H9 (cell line): ENCODE measurements around the gene ZFYVE28. TPM values are rescaled to one million over a fixed set of nuclear protein-coding genes. Genes with fewer than 3 reads are reported as not detected.

Experiments used
- DNase-seq: peaks from one replicate; pipeline ENCODE4 v3.0.0-alpha.2; 2017
- H2AFZ ChIP-seq: one replicate; pipeline ENCODE4 v1.6.1; 2013; ENCODE audit warnings: mild to moderate bottlenecking, low read length, control low read depth, moderate library complexity
- H2AK5ac ChIP-seq: 2 replicates; pipeline ENCODE4 v1.6.1; 2013; ENCODE audit warnings: low read length, control low read depth, mixed read lengths; ENCODE audit not compliant: insufficient read length
- H2BK120ac ChIP-seq: one replicate; pipeline ENCODE4 v1.6.1; 2013; ENCODE audit warnings: low read depth, mild to moderate bottlenecking, low read length, control low read depth, inconsistent platforms; ENCODE audit not compliant: poor library complexity, severe bottlenecking
- H2BK12ac ChIP-seq: 2 replicates; pipeline ENCODE4 v1.6.1; 2013; ENCODE audit warnings: low read length, control low read depth, mixed read lengths, low read depth; ENCODE audit not compliant: insufficient read length
- H2BK15ac ChIP-seq: 2 replicates; pipeline ENCODE4 v1.6.1; 2013; ENCODE audit warnings: low read depth, low read length, control low read depth
- H2BK20ac ChIP-seq: one replicate; pipeline ENCODE4 v1.6.1; 2013; ENCODE audit warnings: low read depth, mild to moderate bottlenecking, low read length, control low read depth, inconsistent platforms; ENCODE audit not compliant: poor library complexity, severe bottlenecking
- H2BK5ac ChIP-seq: 2 replicates; pipeline ENCODE4 v1.6.1; 2013; ENCODE audit warnings: low read length, control low read depth, mixed read lengths; ENCODE audit not compliant: insufficient read length
- H3K14ac ChIP-seq: 2 replicates; pipeline ENCODE4 v1.6.1; 2013; ENCODE audit warnings: low read length, control low read depth; ENCODE audit not compliant: insufficient read depth
- H3K18ac ChIP-seq: 2 replicates; pipeline ENCODE4 v1.6.1; 2013; ENCODE audit warnings: low read depth, mild to moderate bottlenecking, mixed read lengths, low read length, control low read depth; ENCODE audit not compliant: insufficient read length
- H3K23ac ChIP-seq: 2 replicates; pipeline ENCODE4 v1.6.1; 2013; ENCODE audit warnings: low read length, control low read depth, mixed read lengths, low read depth; ENCODE audit not compliant: insufficient read length
- H3K23me2 ChIP-seq: 2 replicates; pipeline ENCODE4 v1.6.1; 2013; ENCODE audit warnings: low read depth, mild to moderate bottlenecking, mixed read lengths, low read length, control low read depth; ENCODE audit not compliant: insufficient read length, poor library complexity, severe bottlenecking
- H3K27ac ChIP-seq: 2 replicates; pipeline ENCODE4 v1.5.1; 2013; ENCODE audit warnings: low read length, control low read depth, mixed read lengths, low read depth; ENCODE audit not compliant: insufficient read length
- H3K27me3 ChIP-seq: 2 replicates; pipeline ENCODE4 v1.6.1; 2013; ENCODE audit warnings: low read length, control low read depth, inconsistent platforms; ENCODE audit not compliant: insufficient read depth
- H3K4ac ChIP-seq: 2 replicates; pipeline ENCODE4 v1.6.1; 2013; ENCODE audit warnings: low read depth, mild to moderate bottlenecking, control low read depth, inconsistent platforms, low read length, moderate library complexity
- H3K4me1 ChIP-seq: 2 replicates; pipeline ENCODE4 v1.6.1; 2013; ENCODE audit warnings: low read length, control low read depth, inconsistent platforms; ENCODE audit not compliant: insufficient read depth
- H3K4me2 ChIP-seq: 2 replicates; pipeline ENCODE4 v1.6.1; 2013; ENCODE audit warnings: low read length, control low read depth, mixed read lengths; ENCODE audit not compliant: insufficient read length, insufficient read depth
- H3K56ac ChIP-seq: 2 replicates; pipeline ENCODE4 v1.6.1; 2013; ENCODE audit warnings: low read depth, mild to moderate bottlenecking, mixed read lengths, low read length, control low read depth; ENCODE audit not compliant: insufficient read length
- H3K79me1 ChIP-seq: 2 replicates; pipeline ENCODE4 v1.6.1; 2013; ENCODE audit warnings: low read depth, mild to moderate bottlenecking, moderate library complexity, low read length, control low read depth, inconsistent platforms; ENCODE audit not compliant: insufficient read depth, poor library complexity, severe bottlenecking
- H3K79me2 ChIP-seq: 2 replicates; pipeline ENCODE4 v1.6.1; 2013; ENCODE audit warnings: low read length, control low read depth, inconsistent platforms; ENCODE audit not compliant: insufficient read depth
- H3K9ac ChIP-seq: 2 replicates; pipeline ENCODE4 v1.6.1; 2013; ENCODE audit warnings: low read length, control low read depth, mixed read lengths; ENCODE audit not compliant: insufficient read length; ENCODE audit errors: extremely low read depth
- H3K9me3 ChIP-seq: one replicate; pipeline ENCODE4 v1.6.1; 2013; ENCODE audit warnings: low read depth, low read length, inconsistent platforms; ENCODE audit not compliant: control insufficient read depth
- H3T11ph ChIP-seq: one replicate; pipeline ENCODE4 v1.6.1; 2013; ENCODE audit warnings: mild to moderate bottlenecking, low read length, control low read depth, inconsistent platforms
- H4K20me1 ChIP-seq: one replicate; pipeline ENCODE4 v1.6.1; 2013; ENCODE audit not compliant: control insufficient read depth, insufficient read length, insufficient read depth
- H4K5ac ChIP-seq: 2 replicates; pipeline ENCODE4 v1.6.1; 2013; ENCODE audit warnings: low read depth, mild to moderate bottlenecking, mixed read lengths, low read length, control low read depth; ENCODE audit not compliant: insufficient read length
- H4K8ac ChIP-seq: replicated peaks from 2 replicates; pipeline ENCODE4 v1.6.1; 2013; ENCODE audit warnings: low read length, control low read depth, mixed read lengths, low read depth; ENCODE audit not compliant: insufficient read length
- H4K91ac ChIP-seq: 2 replicates; pipeline ENCODE4 v1.6.1; 2013; ENCODE audit warnings: low read depth, mild to moderate bottlenecking, moderate library complexity, mixed read lengths, low read length, control low read depth; ENCODE audit not compliant: insufficient read length
- H3K27ac Mint-ChIP-seq, 3 experiments: 2 replicates in 2 of 3; 3 replicates in 1 of 3; pipeline ENCODE4 v1.8.0; 2020 to 2021; ENCODE audit warnings: mixed read lengths in 3 of 3, mild to moderate bottlenecking in 1 of 3, moderate library complexity in 1 of 3
- H3K27me3 Mint-ChIP-seq: 2 replicates; pipeline ENCODE4 v1.8.0; 2021; ENCODE audit warnings: low read depth, mild to moderate bottlenecking, moderate library complexity, mixed read lengths
- H3K36me3 Mint-ChIP-seq, 3 experiments: 2 replicates in 2 of 3; 3 replicates in 1 of 3; pipeline ENCODE4 v1.8.0; 2020 to 2021; ENCODE audit warnings: low read depth in 3 of 3, mixed read lengths in 3 of 3; ENCODE audit not compliant: insufficient read depth in 1 of 3
- H3K4me1 Mint-ChIP-seq, 2 experiments: 2 replicates each; pipeline ENCODE4 v1.8.0; 2020; ENCODE audit warnings: mixed read lengths in 2 of 2
- H3K4me3 Mint-ChIP-seq, 2 experiments: 2 replicates in 1 of 2; 3 replicates in 1 of 2; pipeline ENCODE4 v1.8.0; 2020 to 2021; ENCODE audit warnings: mild to moderate bottlenecking in 2 of 2, mixed read lengths in 2 of 2, moderate library complexity in 1 of 2
- H3K9me3 Mint-ChIP-seq, 2 experiments: 2 replicates in 1 of 2; 3 replicates in 1 of 2; pipeline ENCODE4 v1.8.0; 2020; ENCODE audit warnings: mild to moderate bottlenecking in 2 of 2, mixed read lengths in 2 of 2, moderate library complexity in 1 of 2
- WGBS: extraction: QIAGEN DNeasy Blood & Tissue Kit; methylation state at CpG from one replicate; pipeline ENCODE4 v1.1.7; 2013; ENCODE audit warnings: missing lambda C conversion rate, low lambda C conversion rate, mixed read lengths; ENCODE audit not compliant: insufficient read length; ENCODE audit errors: extremely low coverage; 5-methylcytosine and 5-hydroxymethylcytosine counted together
- total RNA-seq: library from RNA; stranded (reverse); gene quantifications from 2 replicates; pipeline ENCODE4 v1.2.1, GENCODE V29; 2021
- TF ChIP-seq, protein P1 (sequence below): fragments of 200-600 bp; sonication (generic); conservative IDR thresholded peaks from 3 replicates; pipeline ENCODE4 v1.8.0; 2021; ENCODE audit warnings: antibody characterized with exemption, mild to moderate bottlenecking

ZFYVE28 gene
- total RNA-seq, 1 experiment from 2014 or later = 0.98 TPM

DNA sequence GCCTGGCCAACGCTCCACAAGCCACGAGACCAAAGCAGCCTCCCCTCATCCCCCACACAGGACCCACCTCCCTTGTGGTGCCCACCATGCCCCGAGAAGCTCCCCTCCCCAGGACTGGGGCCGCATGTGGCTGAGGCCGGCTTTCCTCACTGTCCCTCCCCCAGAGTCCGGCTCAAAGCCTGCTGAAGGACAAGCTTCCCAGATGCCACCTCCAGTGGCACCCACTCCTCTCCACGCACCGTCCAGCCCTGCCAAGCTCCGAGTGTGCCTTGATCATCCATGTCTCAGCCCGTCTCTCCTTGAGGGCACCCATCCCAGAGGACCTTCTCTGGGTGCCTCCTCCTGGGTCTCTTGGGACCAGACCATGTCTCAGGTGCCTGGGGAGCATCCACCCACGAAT is 97.7 kb downstream of the ZFYVE28 start:
- Histone ChIP-seq H3K4me2 (no peak overlapping the region), H2AK5ac (no peak overlapping the region), H3K27me3 (no peaks in the 10 kb centered on the region), H4K20me1 (no peaks in the 10 kb centered on the region), H3T11ph (no peak overlapping the region), H3K56ac (no peak overlapping the region), H4K8ac (no peak overlapping the region), H2BK120ac (no peak overlapping the region), H4K91ac (no peak overlapping the region), H3K9ac (no peak overlapping the region), H3K27ac (no peak overlapping the region), H3K4me1 (no peaks in the 10 kb centered on the region), H2BK20ac (no peak overlapping the region), H3K79me1 (no peaks in the 10 kb centered on the region), H2BK5ac (no peak overlapping the region), H3K23ac (no peak overlapping the region), H4K5ac (no peak overlapping the region), H2BK12ac (no peak overlapping the region), H3K18ac (no peak overlapping the region), H2BK15ac (no peak overlapping the region), H3K23me2 (no peaks in the 10 kb centered on the region), H2AFZ (no peak overlapping the region), H3K14ac (no peak overlapping the region), H3K4ac (no peak overlapping the region), H3K9me3 (no peaks in the 10 kb centered on the region), H3K79me2 (no peaks in the 10 kb centered on the region)
- DNase-seq = no peak
- Mint-ChIP-seq H3K27me3 (no peaks in the 10 kb centered on the region; the same call in none of the 2 replicates), H3K36me3 (no peaks in the 10 kb centered on the region), H3K4me3 (no peak overlapping the region), H3K9me3 (peaks cover 3% of the 10 kb centered on the region in 2 experiments; a peak in 1 of 5 replicates), H3K4me1 (peaks cover 17 to 18% of the 10 kb centered on the region in 2 experiments), H3K27ac (peak overlapping the region in 1 of 3 experiments; percentile 36; a peak in 1 of 7 replicates)
- TF ChIP-seq, protein P1, sequence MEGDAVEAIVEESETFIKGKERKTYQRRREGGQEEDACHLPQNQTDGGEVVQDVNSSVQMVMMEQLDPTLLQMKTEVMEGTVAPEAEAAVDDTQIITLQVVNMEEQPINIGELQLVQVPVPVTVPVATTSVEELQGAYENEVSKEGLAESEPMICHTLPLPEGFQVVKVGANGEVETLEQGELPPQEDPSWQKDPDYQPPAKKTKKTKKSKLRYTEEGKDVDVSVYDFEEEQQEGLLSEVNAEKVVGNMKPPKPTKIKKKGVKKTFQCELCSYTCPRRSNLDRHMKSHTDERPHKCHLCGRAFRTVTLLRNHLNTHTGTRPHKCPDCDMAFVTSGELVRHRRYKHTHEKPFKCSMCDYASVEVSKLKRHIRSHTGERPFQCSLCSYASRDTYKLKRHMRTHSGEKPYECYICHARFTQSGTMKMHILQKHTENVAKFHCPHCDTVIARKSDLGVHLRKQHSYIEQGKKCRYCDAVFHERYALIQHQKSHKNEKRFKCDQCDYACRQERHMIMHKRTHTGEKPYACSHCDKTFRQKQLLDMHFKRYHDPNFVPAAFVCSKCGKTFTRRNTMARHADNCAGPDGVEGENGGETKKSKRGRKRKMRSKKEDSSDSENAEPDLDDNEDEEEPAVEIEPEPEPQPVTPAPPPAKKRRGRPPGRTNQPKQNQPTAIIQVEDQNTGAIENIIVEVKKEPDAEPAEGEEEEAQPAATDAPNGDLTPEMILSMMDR = no peak
- no CpG with 5 or more reads among the region's 11 CpGs for WGBS
